SHP77 treated with DMSO at 0.1 percent for 48 hours (cell line): ENCODE results near the gene FCAMR.

Experiments used
- DNase-seq: peaks from one replicate; lab custom pipeline; 2025; lab: John Stamatoyannopoulos, UW

The FCAMR gene, protein sequence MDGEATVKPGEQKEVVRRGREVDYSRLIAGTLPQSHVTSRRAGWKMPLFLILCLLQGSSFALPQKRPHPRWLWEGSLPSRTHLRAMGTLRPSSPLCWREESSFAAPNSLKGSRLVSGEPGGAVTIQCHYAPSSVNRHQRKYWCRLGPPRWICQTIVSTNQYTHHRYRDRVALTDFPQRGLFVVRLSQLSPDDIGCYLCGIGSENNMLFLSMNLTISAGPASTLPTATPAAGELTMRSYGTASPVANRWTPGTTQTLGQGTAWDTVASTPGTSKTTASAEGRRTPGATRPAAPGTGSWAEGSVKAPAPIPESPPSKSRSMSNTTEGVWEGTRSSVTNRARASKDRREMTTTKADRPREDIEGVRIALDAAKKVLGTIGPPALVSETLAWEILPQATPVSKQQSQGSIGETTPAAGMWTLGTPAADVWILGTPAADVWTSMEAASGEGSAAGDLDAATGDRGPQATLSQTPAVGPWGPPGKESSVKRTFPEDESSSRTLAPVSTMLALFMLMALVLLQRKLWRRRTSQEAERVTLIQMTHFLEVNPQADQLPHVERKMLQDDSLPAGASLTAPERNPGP

DNA sequence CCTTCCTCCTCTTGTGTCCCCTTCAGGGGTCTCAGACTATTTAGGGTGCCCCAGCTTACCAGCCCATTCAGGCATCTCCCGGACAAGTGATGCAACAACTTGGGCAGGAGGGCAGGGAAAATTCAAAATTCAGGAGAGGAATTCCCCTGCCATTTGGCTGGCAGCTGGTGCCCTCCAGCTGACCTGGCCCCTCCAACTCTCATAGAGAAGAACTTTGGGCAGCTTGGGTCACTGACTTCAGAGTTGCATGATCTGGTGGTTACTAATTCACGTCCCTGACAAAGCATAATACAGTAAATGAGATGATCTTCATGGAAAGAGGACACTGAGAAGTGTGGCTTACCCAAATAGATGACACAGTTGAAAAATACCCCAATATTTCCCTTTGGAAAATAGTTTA lies at the start of gene FCAMR:
FCAMR (minus strand) TSS at position 15 of the 400 bp plus-strand sequence. CDS start 335 bp downstream, outside the sequence.
- DNase-seq: no peak

DNA sequence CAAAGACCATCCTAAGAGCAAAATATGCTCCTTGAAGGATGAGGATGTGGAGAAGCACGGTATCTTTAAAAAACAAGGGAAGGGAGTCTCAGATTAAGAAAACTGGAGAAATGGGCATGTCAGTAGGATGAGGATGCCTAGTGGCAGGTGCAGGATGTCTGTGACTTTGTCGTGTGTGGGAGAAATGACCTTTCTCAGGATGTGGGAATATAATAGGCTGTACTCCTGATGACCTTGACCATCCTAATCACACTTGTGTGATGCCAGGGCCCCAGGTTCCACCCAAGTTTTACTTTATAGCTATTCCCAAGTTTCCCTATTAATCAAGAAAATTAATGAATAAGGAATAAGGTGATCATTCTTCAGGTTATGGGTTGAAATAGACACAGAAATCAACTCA lies 49.4 kb upstream of the FCAMR start:
- no peak for DNase-seq

DNA sequence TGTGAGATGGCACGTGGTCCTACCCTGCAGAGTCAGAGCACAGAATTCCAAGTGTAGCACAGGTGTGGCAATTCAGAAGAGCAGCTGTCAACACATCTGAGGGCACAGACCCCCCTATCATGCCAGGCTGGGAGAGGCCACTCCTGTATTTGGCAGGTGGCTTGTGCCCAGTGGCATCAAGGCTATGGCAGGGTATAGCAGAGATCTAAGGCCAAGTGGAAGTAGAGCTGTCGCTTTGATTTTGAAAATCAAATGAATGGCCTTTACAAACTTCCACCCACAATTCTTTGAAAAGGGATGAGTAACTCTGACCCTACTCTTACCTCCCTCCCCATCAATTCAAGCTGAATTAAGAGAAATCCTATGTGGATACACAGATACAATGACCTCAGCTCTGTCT lies 48.9 kb upstream of the FCAMR start:
- DNase-seq: no peak

DNA sequence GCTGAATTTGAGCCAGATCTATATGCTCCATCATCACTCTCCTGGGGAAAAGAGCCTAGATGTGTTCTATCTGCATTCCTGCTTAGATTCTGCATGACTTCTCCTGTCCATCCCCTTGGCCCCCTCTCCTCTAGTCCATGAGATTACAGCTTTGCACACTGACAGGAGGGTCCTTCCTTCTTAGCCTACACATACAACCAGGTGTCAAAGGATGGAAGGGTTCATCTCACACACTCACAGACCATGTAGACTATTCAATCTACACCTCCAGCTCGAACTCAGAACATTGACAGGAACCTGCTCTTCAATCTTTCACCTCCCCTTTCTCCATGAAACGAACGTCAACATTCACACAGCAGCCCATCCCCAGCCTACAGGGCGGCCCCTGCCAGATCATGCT lies 48.4 kb upstream of the FCAMR start:
- no peak for DNase-seq

DNA sequence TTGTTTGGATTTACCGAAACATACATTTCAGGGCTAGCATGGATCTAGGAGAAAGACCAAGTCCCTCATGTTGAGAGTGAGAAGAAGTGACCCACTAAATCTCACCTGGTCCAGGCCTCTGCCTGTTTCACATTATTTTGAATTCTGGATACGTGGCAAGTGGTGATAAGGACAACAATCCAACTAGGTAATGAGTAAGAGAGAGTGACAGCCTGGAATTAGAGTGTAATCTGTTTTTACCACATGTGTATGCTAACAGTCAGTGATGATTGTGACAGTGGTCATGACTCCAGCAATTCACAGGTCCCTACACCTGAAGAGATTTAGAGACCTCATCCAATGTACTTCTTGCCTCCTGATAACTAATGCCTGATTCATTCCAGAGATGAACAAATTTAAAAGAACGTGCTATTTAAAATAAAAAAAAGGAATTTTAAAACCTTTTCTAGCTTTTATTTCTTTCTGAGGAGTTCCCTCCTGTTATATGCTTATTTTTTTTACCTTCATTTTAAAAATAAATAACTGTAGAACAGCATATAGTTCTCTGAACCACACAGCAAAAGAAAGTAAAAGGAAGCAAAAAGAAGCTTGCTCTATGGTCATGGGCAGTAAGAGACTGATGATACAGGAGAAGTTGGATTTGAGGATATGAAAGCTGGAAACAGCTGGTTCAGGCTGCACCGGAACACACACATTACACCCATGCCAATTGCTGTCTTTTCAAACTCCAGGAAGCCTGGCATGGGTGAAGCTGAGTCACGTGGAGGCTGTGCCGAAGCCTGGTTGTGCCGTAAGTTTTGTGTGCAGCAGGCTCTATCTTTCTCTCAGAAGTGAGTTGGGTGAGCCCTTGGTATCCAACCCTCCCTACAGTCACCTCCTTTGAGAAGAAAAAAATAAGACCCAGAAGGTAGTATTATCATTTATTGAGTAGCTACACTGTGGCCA lies 47.6 kb upstream of the FCAMR start:
- DNase-seq: no peak

DNA sequence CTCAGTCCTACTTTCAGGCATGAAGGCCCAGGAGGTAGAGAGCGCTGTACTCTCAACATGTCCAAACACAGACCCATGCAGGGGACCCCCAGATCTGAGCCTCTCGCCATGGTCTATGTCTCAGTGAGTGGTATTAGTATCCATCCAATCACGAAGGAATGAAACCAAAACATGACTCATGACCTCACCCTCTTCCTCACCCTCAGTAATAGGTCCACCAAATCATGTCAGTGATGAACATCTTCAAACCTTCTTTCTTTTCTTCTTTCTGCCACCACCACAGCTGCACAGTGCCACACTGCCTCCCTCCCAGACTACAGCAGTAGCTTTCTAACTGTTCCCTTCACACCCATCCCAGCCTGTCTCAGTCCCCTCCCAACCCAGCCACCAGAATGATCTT lies 45.5 kb upstream of the FCAMR start:
- DNase-seq: no peak

DNA sequence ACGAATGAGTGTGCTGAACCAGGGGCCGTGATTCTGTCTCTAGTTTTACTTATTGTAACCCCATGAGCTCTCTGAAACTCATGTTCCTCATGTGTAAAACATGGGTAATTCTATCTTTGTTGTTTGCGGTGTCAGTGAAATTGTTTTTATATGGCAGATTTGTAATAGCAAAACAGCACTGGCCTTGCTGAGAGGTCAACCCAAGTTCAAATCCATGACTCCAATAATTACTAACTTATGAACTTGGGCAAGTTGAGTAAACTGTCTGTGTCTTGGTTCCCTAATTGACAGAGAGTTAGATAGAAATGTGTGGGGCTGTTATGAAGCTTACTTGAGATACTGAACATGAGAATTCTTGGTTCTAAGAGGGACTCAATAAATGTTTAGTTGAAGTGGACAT lies 44.5 kb upstream of the FCAMR start:
- no peak for DNase-seq

DNA sequence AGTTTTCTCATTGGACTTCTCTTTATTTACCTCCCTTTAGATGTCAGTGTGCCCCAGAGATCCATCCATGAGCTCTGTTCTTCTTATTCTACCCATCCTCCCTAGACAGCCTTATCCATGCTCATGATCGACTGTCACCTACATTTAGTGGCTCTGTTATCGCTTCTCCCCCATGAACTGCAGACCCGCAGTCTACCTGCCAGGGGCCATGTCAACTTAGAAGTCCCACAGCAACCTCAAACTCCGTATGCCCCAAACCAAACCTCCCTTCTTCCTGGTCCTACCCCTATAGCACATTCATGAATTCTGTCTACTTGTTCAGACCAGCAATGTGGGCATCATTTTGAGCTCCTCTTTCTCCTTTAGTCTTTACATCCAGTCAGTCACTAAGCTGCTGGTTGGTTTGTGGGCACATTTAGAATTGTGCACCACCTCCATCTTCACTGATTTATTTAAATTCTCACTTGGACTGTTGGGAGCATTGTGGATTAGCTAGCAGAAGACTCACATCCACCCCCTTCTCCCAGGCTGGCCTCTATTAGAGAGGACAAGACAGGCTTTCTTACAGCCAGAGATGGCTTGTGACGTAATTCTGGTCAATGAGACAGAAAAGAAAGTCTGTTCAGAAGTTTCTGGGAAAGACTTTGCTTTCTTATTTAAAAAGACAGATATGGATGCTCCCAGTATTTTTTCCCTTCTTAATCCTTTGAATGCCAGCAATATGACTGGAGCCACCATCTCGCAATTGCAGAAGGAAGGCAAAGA lies 43.2 kb upstream of the FCAMR start:
- DNase-seq: no peak

DNA sequence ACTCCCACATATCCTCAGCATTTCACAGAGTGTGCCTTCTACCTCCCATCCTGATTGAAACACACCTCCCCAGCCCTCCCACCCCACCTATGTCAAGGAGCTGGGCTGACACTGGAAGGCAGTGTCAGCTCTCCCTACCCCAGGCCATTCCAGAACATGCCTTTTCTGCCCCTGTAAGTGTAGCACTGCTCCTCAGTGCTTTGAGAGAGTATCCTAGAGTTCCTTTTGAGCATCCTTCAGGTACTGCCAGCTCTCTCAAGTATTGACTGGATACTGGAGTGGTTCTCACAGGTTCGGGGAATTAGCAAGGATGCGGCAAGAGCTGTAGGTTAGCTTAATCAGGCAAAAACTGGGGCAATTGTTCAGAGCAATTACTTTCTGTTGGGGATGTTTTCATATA lies 40.5 kb upstream of the FCAMR start:
- no peak for DNase-seq

DNA sequence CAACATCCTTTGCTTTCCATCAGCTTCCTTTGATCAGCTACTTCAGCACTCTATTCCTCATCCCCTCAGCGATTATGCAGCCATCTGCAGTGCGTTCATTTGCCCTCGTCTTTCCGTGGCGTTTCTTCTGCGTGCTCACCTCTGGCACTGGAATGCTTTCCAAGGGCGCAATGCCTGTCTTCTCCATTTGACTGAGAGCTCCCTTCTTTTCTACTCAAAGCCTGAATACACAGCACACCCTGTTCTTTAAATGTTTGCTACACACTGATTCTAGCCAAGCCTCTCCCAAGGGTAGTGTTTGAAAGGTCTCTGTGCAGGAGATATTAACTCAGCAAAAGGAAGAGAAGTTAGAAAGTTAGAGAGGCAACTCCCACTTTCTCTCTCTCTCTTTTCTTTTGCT lies 39.7 kb upstream of the FCAMR start:
- DNase-seq: no peak

DNA sequence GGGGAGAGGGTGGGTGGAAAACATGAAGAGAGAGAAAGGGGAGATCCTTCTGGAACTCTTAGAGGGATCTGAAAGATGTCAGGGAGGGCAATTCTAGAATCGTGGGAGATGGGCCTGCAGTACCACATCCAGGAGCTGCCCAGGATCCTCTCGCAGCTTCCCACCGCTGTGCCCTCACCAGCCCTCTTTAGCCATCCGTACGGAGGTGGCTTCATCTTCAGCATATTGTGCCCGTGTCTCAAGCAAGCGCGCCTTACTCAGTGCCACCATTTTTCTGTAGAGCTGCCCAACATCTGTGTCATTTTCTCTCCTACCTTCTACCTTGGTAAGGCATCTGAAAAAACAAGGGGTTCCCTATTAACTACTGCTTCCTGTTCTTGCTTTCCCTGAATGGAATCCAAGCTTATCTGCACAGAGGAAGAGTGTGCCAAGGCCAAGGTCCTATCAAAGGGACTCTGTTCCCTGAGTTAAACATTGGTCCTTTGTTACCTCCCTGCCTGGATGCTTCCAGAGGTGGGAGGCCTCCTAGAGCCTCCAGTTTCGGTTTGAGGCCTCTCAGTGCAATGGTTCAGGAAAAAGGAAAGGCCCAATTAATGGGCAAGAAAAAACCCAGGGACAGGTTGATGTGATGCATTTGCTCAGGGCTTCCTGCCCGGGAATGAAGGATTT lies 39.1 kb upstream of the FCAMR start:
- DNase-seq: no peak

DNA sequence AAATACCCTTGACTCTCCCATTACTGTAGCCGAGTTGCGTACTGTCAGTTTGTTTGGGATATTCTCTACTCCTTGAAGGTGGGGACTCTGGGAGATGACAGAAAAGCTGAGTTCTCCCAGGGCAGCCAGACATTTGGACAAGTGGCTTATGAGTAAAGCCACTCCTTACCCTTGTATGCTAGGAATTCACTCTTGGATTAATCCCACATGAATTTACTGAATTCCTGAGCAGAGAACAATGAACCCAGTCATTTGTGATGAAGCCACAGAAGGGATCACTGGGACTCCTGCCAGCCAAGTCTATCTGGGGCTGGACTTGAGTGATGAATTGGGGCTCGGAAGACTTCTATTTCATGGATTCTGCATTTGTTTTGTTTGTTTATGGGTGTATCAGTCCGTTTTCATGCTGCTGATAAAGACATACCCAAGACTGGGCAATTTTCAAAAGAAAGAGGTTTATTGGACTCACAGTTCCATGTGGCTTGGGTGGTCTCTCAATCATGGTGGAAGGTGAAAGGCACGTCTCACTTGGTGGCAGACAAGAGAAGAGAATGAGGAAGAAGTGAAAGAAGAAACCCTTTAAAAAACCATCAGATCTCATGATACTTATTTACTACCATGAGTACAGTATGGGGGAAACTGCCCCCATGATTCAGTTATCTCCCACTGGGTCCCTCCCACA lies 37.2 kb upstream of the FCAMR start:
- DNase-seq: no peak

DNA sequence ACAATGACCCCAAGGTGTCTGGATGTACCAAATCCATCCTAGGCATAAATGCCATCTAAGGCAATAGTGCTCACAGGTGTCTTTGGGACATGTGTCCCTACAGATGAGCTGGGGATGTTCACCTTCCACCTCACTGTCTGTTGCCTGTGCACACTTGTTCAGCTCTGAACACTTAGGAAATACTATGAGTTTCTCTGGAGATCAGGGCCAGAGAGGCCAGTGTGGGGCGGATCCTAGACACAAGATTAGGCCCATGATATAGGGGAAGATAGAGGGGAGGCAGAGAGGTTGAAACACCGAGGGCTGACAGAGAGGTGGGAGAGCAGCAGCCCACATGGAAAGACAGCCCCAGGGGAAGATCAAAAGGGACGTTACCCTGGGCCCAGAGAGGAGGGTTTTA lies 36.7 kb upstream of the FCAMR start:
- DNase-seq: no peak

DNA sequence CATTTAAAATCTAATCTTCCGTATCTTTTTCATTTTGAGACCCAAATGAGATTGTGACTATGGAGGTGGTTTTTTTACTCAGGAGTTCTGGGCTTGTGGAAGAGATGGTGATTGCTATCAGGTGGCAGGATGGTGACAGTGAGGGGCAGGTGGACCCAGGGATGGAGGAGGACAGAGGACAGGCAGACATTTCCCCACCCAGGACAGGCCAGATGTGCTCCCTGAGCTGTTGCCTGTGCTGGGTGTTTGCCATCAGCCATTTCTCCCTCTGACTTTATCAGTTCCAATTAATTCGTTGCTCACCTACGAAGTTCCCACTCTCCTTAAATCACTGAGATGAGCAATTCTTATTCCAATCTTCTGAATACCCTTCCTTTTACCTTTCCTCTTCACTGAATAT lies 35.8 kb upstream of the FCAMR start:
- no peak for DNase-seq

DNA sequence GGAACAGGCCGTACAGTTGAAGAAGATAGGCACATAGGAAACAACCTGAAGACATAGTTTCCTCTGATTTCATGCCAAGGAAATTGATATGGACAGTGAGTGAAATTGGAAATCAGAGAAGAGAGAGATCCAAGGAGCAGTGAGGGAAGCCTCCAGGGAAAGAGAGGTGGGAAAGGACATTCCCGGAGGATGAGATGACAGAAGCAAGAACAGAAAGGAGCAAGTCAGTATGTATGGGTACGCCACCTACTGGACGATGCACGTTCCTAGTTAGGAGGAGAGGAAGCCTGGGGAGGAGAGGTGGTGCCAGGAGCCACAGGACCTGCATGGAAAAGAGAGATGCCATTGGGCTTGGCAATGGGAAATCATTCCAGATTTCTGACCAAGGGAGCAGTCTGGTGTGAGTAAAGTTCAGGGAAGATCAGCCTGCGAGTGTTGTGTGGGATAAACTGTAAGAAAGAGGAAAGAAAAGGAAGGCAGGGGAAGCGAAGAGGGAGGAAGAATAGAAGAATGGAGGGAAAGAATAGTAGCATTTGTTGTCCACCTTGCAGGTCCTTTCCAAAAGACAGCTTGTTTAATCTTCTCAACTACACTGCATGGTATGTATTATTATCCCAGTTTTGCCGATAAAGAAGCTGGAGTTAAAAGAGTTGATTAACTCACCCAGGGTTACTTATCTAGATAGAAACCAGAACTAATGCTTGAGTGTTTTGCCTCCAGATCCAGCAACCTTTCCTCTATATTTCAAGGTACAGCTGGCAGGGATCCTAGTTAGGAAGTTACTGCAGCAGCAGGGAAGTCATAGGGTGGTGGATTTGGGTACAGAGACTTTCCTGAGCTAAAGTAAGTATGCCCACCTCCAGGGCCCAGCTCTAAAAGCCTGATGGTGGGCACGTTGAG lies 34.9 kb upstream of the FCAMR start:
- DNase-seq: no peak

DNA sequence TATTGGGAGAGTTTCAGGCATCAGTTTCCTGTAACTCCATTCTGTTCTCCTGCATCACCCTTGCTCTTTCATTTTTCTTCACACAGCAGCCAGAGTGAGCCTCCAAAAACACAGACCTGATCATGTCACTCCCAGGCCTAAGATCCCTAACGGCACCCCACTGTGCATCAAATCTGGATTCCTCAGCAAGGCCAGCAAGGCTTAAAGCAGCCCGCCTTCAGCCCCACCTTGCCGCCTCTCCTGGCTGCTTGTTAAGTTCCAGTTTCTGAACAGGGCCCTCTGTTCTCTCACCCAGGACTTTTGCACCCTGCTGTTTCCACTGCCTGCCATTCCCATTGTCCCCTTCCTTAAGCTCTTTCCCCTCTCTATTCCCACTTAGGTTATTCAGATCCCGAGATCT lies 33.0 kb upstream of the FCAMR start:
- no peak for DNase-seq

DNA sequence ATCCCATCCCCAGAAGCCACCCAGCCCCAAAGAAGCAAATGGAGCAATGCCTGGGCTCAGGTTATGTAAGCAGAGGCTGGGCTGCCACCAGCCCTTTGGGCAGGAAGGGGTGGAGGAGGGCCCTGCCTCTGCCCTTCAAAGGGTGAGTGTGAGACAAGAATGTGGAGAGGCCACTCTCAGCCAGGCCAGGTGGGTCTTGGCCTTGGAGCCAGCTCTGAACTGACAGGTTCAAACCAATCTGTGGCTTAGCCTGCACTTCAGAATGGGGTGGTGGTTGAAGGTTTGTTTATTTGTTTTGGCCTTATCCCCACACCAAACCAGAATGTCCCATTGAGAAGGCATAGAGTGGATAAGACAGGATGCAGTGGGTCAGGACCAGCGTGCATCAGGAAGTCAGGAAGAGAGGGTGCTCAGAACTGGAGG lies 32.5 kb upstream of the FCAMR start:
- no peak for DNase-seq

DNA sequence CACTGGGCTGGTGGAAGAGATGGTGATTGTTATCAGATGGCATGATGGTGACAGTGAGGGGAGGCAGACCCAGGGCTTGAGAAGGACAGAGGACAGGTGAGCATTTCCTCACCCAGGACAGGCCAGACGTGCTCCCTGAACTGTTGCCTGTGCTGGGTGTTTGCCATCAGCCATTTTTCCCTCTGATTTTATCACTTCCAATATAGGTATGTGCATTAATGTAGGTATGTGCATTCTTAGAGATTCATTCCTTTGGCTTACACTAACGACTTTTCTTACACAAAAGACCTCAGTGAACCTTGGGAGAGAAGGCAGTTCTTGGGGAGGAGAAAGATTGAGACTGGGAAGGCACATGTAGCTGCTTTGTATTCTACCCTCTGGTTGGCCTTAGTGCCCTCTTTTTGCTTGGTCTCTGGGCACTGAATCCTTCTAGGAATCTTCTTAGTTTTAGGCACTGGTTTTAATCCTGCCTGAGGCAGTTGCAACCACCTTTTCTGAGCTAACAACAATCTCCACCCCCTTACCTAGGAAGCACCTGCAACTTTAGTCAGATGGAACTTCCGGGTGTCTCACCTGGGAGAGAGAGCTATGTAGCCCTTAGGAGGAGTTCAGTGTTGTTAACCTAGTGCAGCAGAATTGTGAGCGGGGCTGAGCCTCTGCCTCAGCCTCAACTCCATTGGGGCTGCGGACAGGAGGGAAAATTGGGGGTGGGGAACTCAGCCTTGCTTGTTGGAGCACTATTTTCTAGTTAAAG lies 31.4 kb upstream of the FCAMR start:
- no peak for DNase-seq

DNA sequence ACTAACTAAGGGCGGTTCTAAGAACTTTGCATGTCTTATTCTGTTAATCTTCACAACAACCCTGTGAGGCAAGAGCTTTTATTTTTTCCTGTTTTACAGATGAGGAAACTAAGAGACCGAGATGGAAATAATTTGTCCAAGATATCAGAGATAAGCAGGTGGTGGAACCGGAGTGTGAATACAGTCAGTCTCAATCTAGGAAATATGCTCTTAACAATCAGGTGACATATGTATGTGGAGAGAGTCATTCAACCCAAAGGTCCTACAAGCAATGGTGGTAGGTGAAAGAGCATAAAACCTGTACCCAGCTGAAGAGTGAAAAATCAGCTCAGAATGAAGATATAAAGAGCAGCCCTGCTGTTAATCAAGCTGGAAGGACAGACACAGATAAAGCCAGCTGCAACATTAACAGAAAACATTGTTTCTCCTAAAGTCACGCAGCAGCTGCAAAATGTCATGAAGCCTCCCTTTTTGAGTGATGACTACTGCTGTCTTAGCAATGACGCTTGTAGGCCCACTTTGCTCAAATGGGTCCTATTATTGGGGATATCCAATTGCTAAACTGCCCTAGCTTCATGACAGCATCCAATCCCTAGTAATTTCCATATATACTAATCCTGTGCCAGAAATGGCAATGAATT lies 30.5 kb upstream of the FCAMR start:
- no peak for DNase-seq
